ENCODE data around the gene ENAH.

Gene ENAH

DNA sequence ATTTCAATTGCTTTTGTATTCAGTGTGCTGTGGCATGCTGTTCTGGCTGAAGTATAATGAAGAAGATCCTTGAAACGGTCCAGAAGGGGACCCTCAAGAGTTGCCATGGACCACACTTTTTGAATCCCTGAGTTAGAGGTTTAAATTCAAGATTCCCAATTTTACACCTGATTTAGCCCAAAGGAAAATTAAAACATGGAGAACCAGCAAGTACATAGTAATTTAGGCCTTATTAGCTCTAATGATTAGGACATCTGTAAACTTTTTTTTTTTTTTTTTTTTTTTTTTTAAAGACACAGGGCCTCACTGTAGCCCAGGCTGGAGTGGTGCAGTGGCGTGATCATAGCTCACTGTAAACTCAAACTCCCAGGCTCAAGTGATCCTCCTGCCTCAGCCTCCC lies 107.3 kb downstream of the ENAH start:
- Mint-ChIP-seq H3K4me1 (peaks cover 7% of the 10 kb centered on the region), H3K27me3 (peaks cover 5% of the 10 kb centered on the region), H3K9me3 (no peaks in the 10 kb centered on the region), H3K27ac (no peak overlapping the region), H3K4me3 (no peak overlapping the region)
- DNase-seq (no peak), ATAC-seq (no peak)

DNA sequence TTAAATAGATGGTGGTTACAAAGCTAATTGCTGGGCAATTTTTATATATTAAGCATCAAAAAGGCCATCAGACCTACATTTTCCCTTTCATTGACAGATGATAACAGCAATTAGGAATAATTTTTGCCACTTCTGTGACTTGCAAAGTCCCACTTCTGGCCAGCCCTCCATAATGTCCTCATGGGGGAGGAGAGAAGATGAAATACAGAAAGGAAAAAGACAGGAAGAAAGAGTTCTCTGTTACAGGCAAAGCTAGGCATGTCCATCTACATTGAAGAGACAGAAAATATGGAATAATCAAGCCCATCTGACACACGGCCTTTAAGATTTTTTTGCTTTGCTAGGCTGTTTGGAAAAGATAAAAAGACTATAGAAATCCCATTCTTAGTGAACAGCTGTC lies 108.0 kb downstream of the ENAH start:
- peaks cover 7% of the 10 kb centered on the region for H3K4me1 Mint-ChIP-seq

DNA sequence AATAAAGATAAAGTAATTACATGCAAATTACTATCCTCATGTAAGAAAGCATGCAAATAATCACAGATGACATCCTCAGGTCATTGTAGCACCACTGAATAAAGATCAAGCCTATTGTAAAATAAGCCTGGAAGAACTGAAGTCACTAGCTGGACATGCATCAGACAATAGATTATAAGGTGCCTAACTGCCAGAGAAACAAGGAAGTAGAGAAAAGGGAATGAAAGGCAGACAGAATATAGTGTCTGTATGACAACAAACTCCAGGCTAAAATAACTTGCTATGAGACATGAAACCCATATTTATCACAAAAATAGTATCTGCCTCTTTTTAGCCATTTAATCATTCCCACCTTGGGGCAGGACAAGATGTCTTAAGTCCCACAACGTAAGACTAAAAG lies 108.7 kb downstream of the ENAH start:
- DNase-seq (no peak), ATAC-seq (no peak)
- peaks cover 7% of the 10 kb centered on the region for H3K4me1 Mint-ChIP-seq
- H3K27ac Mint-ChIP-seq, result no peak overlapping the region
- H3K4me3 Mint-ChIP-seq, result no peak overlapping the region
- H3K27me3 Mint-ChIP-seq, result peaks cover 13% of the 10 kb centered on the region
- no peaks in the 10 kb centered on the region for H3K9me3 Mint-ChIP-seq

More for the DNA sequence above, 108.0 kb downstream of the ENAH start:
- H3K4me3 Mint-ChIP-seq, result no peak overlapping the region
- no peak for DNase-seq
- H3K27ac Mint-ChIP-seq, result no peak overlapping the region
- no peaks in the 10 kb centered on the region for H3K9me3 Mint-ChIP-seq
- ATAC-seq, result no peak
- H3K27me3 Mint-ChIP-seq, result peaks cover 7% of the 10 kb centered on the region

- DNase-seq (no peak), ATAC-seq (no peak)
- Mint-ChIP-seq H3K4me1 (peaks cover 7% of the 10 kb centered on the region), H3K27me3 (peaks cover 21% of the 10 kb centered on the region), H3K9me3 (no peaks in the 10 kb centered on the region), H3K27ac (no peak overlapping the region), H3K4me3 (no peak overlapping the region)
Observed at GRCh38 chr1:225543350-225543749, 109.6 kb downstream of the ENAH start.

DNA sequence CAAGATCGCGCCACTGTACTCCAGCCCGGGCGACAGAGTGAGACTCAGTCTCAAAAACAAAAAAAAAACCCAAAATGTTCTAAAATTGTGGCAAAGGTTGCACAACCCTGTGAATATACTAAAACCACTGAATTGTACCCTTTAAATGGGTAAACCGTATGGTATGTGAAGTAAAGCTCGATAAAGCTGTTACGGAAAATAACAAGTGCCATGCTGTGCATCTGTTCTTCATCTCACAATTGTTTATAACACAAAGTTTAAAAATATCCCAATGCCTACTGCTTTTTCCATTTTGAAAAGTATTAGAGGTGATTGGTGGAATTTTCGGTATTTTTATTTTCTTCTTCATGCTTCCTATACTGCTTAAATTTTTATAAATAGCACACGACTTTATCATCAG lies 111.5 kb downstream of the ENAH start:
- no peaks in the 10 kb centered on the region for H3K9me3 Mint-ChIP-seq
- ATAC-seq, result no peak
- DNase-seq, result no peak
- H3K27me3 Mint-ChIP-seq, result peaks cover 21% of the 10 kb centered on the region
- H3K27ac Mint-ChIP-seq, result no peak overlapping the region
- H3K4me3 Mint-ChIP-seq, result no peak overlapping the region
- H3K4me1 Mint-ChIP-seq, result no peaks in the 10 kb centered on the region

GRCh38 chr1:225539575-225539974 lies 113.3 kb downstream of the ENAH start:
- Mint-ChIP-seq H3K4me3 (no peak overlapping the region), H3K9me3 (no peaks in the 10 kb centered on the region), H3K27ac (no peak overlapping the region), H3K4me1 (no peaks in the 10 kb centered on the region), H3K27me3 (peaks cover 21% of the 10 kb centered on the region)
- no peak for DNase-seq
- no peak for ATAC-seq

DNA sequence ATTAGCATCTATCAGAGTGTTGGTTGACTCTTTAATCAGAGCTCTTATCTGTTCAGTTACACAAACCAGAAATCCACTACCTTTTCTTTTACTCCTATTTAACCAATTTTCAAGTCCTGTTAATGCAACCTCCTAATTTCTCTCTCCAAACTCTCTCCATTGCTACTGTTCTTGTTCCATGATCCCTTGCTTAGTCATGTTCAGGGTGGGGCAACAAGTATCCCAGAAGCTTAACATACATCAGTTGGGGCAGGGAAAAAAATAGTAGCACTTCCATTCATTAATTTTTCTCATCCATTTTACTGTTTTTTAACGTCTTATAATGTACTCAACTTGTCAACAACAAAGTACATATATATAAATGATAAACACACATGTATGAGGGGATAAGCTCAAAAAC lies 113.9 kb downstream of the ENAH start:
- H3K27me3 Mint-ChIP-seq, result peaks cover 21% of the 10 kb centered on the region
- no peaks in the 10 kb centered on the region for H3K4me1 Mint-ChIP-seq
- no peak overlapping the region for H3K4me3 Mint-ChIP-seq
- H3K9me3 Mint-ChIP-seq, result no peaks in the 10 kb centered on the region
- DNase-seq (no peak), ATAC-seq (no peak)
- no peak overlapping the region for H3K27ac Mint-ChIP-seq

- no peaks in the 10 kb centered on the region for H3K9me3 Mint-ChIP-seq
- ATAC-seq (no peak), DNase-seq (no peak)
- H3K27me3 Mint-ChIP-seq, result peaks cover 30% of the 10 kb centered on the region
- H3K4me3 Mint-ChIP-seq, result no peak overlapping the region
- no peaks in the 10 kb centered on the region for H3K4me1 Mint-ChIP-seq
- no peak overlapping the region for H3K27ac Mint-ChIP-seq
Observed at GRCh38 chr1:225537554-225538251, 115.2 kb downstream of the ENAH start.

- ATAC-seq (no peak), DNase-seq (no peak)
- Mint-ChIP-seq H3K9me3 (no peaks in the 10 kb centered on the region), H3K4me3 (no peak overlapping the region), H3K27me3 (peaks cover 24% of the 10 kb centered on the region), H3K4me1 (no peaks in the 10 kb centered on the region), H3K27ac (no peak overlapping the region)
Observed at GRCh38 chr1:225535280-225535679, 117.6 kb downstream of the ENAH start.

- Mint-ChIP-seq H3K27me3 (peaks cover 22% of the 10 kb centered on the region), H3K4me1 (no peaks in the 10 kb centered on the region), H3K4me3 (no peak overlapping the region), H3K9me3 (no peaks in the 10 kb centered on the region), H3K27ac (no peak overlapping the region)
- DNase-seq, result no peak
- no peak for ATAC-seq
Observed at GRCh38 chr1:225534772-225535171, 118.2 kb downstream of the ENAH start.

DNA sequence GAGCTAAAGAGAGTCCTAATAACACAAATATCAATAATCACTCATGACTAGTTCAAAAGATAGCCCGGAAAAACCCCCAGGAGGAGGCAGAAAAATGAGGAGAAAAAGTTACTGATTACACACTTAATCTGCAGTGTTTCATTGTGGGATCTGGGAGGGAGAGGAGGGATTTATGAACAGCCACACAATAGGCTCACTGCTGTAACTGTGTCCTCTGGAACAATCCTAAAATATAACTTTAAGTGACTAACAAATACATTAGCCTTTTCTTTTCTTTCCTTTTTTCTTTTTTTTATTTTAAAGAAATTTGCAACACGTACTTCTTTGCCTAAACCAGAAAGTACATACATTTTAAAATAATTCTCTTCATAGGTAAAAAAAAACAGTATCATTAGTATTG lies 118.8 kb downstream of the ENAH start:
- Mint-ChIP-seq H3K9me3 (no peaks in the 10 kb centered on the region), H3K27ac (no peak overlapping the region), H3K4me1 (no peaks in the 10 kb centered on the region), H3K27me3 (peaks cover 16% of the 10 kb centered on the region), H3K4me3 (no peak overlapping the region)
- DNase-seq, result no peak
- ATAC-seq, result no peak

GRCh38 chr1:225533238-225533637 lies 119.7 kb downstream of the ENAH start:
- ATAC-seq, result no peak
- H3K4me1 Mint-ChIP-seq, result no peaks in the 10 kb centered on the region
- H3K27me3 Mint-ChIP-seq, result peaks cover 9% of the 10 kb centered on the region
- no peak overlapping the region for H3K4me3 Mint-ChIP-seq
- no peak overlapping the region for H3K27ac Mint-ChIP-seq
- no peaks in the 10 kb centered on the region for H3K9me3 Mint-ChIP-seq
- no peak for DNase-seq

DNA sequence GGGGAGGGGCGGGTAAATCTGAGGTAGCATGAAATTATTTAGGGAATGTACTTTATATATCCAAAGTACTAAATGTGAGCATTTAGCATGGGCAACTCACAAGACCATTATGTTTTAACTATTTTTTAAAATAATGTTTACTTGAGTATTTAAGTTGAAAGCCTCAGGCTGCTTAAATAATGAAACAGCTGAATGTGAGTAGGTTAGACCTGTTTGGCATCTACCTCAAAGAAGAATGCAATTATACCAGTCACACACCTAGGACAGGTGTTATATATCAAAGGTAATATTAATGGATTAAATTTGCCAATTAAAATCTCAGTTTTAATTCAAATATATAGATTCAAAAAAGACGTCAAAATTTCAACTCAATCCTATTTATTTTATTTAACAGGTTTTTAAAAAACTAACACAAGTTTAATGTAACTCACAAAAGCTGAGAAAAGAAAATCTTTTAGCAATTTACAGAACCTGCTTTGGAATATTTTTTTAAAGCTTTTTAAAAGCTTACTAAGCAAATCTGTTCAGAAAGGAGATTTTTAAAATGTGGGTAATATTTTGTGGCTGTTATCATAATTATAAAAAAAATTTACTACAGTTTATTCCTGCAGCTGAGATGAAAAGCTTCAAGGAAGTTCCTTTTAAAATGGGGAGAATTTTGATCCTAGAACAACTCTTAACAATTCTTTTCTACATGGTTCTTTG lies 120.5 kb downstream of the ENAH start:
- Mint-ChIP-seq H3K4me3 (no peak overlapping the region), H3K27me3 (peaks cover 9% of the 10 kb centered on the region), H3K4me1 (no peaks in the 10 kb centered on the region), H3K9me3 (no peaks in the 10 kb centered on the region), H3K27ac (no peak overlapping the region)
- DNase-seq, result no peak
- no peak for ATAC-seq

- no peaks in the 10 kb centered on the region for H3K4me1 Mint-ChIP-seq
- ATAC-seq (no peak), DNase-seq (no peak)
- no peak overlapping the region for H3K27ac Mint-ChIP-seq
- H3K27me3 Mint-ChIP-seq, result peaks cover 9% of the 10 kb centered on the region
- no peaks in the 10 kb centered on the region for H3K9me3 Mint-ChIP-seq
- H3K4me3 Mint-ChIP-seq, result no peak overlapping the region
Observed at GRCh38 chr1:225529726-225530125, 123.2 kb downstream of the ENAH start.

- Mint-ChIP-seq H3K27ac (no peak overlapping the region), H3K9me3 (no peaks in the 10 kb centered on the region), H3K27me3 (no peaks in the 10 kb centered on the region), H3K4me1 (no peaks in the 10 kb centered on the region), H3K4me3 (no peak overlapping the region)
- ATAC-seq, result no peak
- no peak for DNase-seq
Observed at GRCh38 chr1:225527575-225527974, 125.3 kb downstream of the ENAH start.

DNA sequence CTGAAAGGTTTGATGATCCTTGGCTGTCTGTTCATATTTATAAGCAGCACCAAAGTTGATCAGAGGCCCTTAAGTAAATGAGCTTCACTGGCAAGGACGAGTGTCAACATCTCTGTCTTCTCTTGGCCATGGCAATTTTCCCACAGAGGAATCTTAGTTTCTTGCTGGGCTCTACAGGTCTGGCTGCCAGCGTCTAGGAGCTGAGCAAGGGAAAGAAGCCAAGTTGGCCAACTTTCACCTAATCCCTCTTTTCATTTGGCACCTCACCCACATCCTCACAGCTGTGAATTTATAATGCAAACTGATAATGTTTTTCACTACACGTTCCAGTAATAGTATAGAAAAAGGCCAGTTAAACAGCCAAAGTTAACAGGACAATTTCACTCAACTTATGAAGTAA lies 126.0 kb downstream of the ENAH start:
- no peaks in the 10 kb centered on the region for H3K9me3 Mint-ChIP-seq
- ATAC-seq, result no peak

DNA sequence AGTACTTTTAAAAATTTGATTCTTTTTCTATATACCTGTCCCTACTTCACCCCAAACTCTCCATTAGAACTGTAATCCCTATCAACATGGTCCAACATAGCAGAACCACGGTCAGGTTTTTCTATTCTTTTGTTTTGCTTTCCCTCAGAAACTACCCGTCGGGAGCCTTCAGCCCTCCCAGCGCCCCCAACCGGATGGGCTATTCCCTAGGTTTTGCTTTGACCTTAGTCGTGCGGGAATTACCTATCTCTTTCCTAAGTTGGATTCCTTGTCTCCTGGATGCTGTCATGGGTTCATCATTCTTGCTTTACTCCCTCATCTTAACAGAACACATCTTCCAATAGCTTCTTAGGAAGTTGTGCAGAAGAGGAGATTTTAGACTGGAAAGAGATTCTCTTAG lies 127.5 kb downstream of the ENAH start:
- no peaks in the 10 kb centered on the region for H3K27me3 Mint-ChIP-seq
- H3K9me3 Mint-ChIP-seq, result no peaks in the 10 kb centered on the region

More for the DNA sequence above, 126.0 kb downstream of the ENAH start:
- Mint-ChIP-seq H3K4me3 (no peak overlapping the region), H3K27ac (no peak overlapping the region), H3K27me3 (no peaks in the 10 kb centered on the region), H3K4me1 (no peaks in the 10 kb centered on the region)
- no peak for DNase-seq

More for the DNA sequence above, 127.5 kb downstream of the ENAH start:
- H3K4me1 Mint-ChIP-seq, result no peaks in the 10 kb centered on the region
- no peak for DNase-seq
- H3K27ac Mint-ChIP-seq, result no peak overlapping the region
- ATAC-seq, result no peak
- no peak overlapping the region for H3K4me3 Mint-ChIP-seq

Data from stimulated activated naive CD8-positive, alpha-beta T cell treated with anti-CD3 and anti-CD28 coated beads, Interleukin-15, amount 100 ng/mL, for 72 hours (primary cell).